Measurements from ENCODE around the gene KSR2. TPM values are rescaled to one million over a fixed set of nuclear protein-coding genes. Genes with fewer than 3 reads are reported as not detected.

KSR2 gene
- total and polyA plus RNA-seq, 2 of the 13 experiments (the other 11 are each of a cell fraction or from before 2014, with no cell fraction given): 0.02 TPM; not detected in 1

DNA sequence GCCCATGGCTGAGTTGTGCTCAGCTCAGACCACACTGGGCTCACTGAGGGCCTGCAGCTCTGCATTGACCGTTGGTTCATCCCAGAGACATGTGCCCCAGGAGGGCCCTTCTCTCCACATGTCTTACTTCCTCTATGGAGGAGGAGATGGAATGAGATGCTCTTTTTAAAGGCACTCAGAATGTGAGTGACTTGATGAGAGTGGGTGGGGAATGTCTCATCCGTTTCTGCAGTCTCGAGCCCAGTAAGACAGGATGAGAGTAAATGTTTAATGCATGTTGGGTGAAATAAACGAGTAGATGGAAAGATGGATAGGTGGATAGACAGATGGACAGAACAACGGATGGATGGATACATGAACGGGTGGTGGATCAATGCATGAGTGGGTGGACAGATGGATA, 538.5 kb downstream of the KSR2 start:
- no peak for ATAC-seq
- intact Hi-C loops (cut with micrococcal nuclease; ENCODE audit: unreplicated experiment): no loop called here

More for the DNA sequence above, 538.5 kb downstream of the KSR2 start:
- no peak overlapping the region for H2AFZ ChIP-seq (ENCODE audit: low read length)
- FAIRE-seq (no peak), DNase-seq (ENCODE audit: low spot score) (no peak)
- H3K9me3 ChIP-seq (ENCODE audit: low read length): no peaks in the 10 kb centered on the region
- H3K4me2 ChIP-seq (ENCODE audit: low read depth, low read length): no peak overlapping the region
- no peaks in the 10 kb centered on the region for H3K27me3 ChIP-seq (ENCODE audit: control insufficient read depth in 1 of 2, insufficient read depth in 2 of 2, low read length in 2 of 2)
- no TSS peak for BruUV-seq (replicated peaks)
- CTCF ChIA-PET (ENCODE audit: low intra/inter-chr PET ratio, low total read pairs): no interaction called here
- H3K27ac ChIP-seq (ENCODE audit: extremely low read length, insufficient read depth, low read length): no peak overlapping the region
- no peaks in the 10 kb centered on the region for H3K79me2 ChIP-seq (ENCODE audit: insufficient read depth, low read length)
- in situ Hi-C loops (cut with HindIII; ENCODE audit: extremely low pct_ligation_motif_present, low pct_unique_long_range_greater_than_20kb): no loop called here
- H3K4me1 ChIP-seq (ENCODE audit: insufficient read depth, low read length): no peaks in the 10 kb centered on the region
- no peak overlapping the region for H3K4me3 ChIP-seq (replicated peaks in 1 of 3; ENCODE audit: insufficient read depth in 1 of 3, low read depth in 2 of 3, low read length in 3 of 3)
- WGBS (ENCODE audit: low lambda C conversion rate): 4% methylated on average over 6 of the region's 6 CpGs
- TF ChIP-seq ZNF768 (CRISPR knock-in tag; IDR thresholded peaks at IDR 0.05): no peak
- no peak for TF ChIP-seq ZNF672 (CRISPR knock-in tag; IDR thresholded peaks at IDR 0.05)
- TF ChIP-seq, protein P1, sequence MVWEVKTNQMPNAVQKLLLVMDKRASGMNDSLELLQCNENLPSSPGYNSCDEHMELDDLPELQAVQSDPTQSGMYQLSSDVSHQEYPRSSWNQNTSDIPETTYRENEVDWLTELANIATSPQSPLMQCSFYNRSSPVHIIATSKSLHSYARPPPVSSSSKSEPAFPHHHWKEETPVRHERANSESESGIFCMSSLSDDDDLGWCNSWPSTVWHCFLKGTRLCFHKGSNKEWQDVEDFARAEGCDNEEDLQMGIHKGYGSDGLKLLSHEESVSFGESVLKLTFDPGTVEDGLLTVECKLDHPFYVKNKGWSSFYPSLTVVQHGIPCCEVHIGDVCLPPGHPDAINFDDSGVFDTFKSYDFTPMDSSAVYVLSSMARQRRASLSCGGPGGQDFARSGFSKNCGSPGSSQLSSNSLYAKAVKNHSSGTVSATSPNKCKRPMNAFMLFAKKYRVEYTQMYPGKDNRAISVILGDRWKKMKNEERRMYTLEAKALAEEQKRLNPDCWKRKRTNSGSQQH (CRISPR knock-in tag; IDR thresholded peaks at IDR 0.05; ENCODE audit: low read depth): no peak
- TF ChIP-seq, protein P2, sequence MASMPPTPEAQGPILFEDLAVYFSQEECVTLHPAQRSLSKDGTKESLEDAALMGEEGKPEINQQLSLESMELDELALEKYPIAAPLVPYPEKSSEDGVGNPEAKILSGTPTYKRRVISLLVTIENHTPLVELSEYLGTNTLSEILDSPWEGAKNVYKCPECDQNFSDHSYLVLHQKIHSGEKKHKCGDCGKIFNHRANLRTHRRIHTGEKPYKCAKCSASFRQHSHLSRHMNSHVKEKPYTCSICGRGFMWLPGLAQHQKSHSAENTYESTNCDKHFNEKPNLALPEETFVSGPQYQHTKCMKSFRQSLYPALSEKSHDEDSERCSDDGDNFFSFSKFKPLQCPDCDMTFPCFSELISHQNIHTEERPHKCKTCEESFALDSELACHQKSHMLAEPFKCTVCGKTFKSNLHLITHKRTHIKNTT (CRISPR knock-in tag; IDR thresholded peaks at IDR 0.05): no peak
- no peak for TF ChIP-seq SOX13 (IDR thresholded peaks at IDR 0.05)
- no peak for TF ChIP-seq SOX13 (CRISPR knock-in tag; conservative IDR thresholded peaks at IDR 0.05 in 1 of 2, IDR thresholded peaks at IDR 0.05 in 1 of 2)
- TF ChIP-seq ZNF773 (CRISPR knock-in tag; IDR thresholded peaks at IDR 0.05; ENCODE audit: borderline replicate concordance): no peak
- TF ChIP-seq SP4 (CRISPR knock-in tag; IDR thresholded peaks at IDR 0.05): no peak
- TF ChIP-seq MAF1 (CRISPR knock-in tag; IDR thresholded peaks at IDR 0.05; ENCODE audit: borderline replicate concordance): no peak
- TF ChIP-seq, protein P3, sequence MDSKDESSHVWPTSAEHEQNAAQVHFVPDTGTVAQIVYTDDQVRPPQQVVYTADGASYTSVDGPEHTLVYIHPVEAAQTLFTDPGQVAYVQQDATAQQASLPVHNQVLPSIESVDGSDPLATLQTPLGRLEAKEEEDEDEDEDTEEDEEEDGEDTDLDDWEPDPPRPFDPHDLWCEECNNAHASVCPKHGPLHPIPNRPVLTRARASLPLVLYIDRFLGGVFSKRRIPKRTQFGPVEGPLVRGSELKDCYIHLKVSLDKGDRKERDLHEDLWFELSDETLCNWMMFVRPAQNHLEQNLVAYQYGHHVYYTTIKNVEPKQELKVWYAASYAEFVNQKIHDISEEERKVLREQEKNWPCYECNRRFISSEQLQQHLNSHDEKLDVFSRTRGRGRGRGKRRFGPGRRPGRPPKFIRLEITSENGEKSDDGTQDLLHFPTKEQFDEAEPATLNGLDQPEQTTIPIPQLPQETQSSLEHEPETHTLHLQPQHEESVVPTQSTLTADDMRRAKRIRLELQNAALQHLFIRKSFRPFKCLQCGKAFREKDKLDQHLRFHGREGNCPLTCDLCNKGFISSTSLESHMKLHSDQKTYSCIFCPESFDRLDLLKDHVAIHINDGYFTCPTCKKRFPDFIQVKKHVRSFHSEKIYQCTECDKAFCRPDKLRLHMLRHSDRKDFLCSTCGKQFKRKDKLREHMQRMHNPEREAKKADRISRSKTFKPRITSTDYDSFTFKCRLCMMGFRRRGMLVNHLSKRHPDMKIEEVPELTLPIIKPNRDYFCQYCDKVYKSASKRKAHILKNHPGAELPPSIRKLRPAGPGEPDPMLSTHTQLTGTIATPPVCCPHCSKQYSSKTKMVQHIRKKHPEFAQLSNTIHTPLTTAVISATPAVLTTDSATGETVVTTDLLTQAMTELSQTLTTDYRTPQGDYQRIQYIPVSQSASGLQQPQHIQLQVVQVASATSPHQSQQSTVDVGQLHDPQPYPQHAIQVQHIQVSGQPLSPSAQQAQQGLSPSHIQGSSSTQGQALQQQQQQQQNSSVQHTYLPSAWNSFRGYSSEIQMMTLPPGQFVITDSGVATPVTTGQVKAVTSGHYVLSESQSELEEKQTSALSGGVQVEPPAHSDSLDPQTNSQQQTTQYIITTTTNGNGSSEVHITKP (CRISPR knock-in tag; IDR thresholded peaks at IDR 0.05; ENCODE audit: low read depth): no peak
- no peak for TF ChIP-seq ZFP41 (CRISPR knock-in tag; IDR thresholded peaks at IDR 0.05; ENCODE audit: borderline replicate concordance)
- no peak for TF ChIP-seq MAZ (IDR thresholded peaks at IDR 0.05; ENCODE audit: borderline replicate concordance, low read depth, low read length)
- no peak for TF ChIP-seq MAZ (CRISPR knock-in tag; IDR thresholded peaks at IDR 0.05; ENCODE audit: low read depth)
- no peak for TF ChIP-seq ZNF883 (CRISPR knock-in tag; IDR thresholded peaks at IDR 0.05; ENCODE audit: not compliant biosample characterization)
- no peak for TF ChIP-seq ZNF83 (CRISPR knock-in tag; IDR thresholded peaks at IDR 0.05; ENCODE audit: borderline replicate concordance)
- no peaks in the 10 kb centered on the region for H3K36me3 ChIP-seq (replicated peaks in 1 of 2; ENCODE audit: control insufficient read depth in 1 of 2, insufficient read depth in 2 of 2, low read length in 2 of 2)
- H4K20me1 ChIP-seq (ENCODE audit: insufficient read depth, low read length): no peaks in the 10 kb centered on the region
- H3K9ac ChIP-seq (ENCODE audit: insufficient read depth, low read depth, low read length): no peak overlapping the region
- POLR2A ChIA-PET: no interaction called here

All from HepG2 (cell line).